H1 (cell line): ENCODE measurements around the gene STAG2. TPM values are rescaled to one million over a fixed set of nuclear protein-coding genes. Genes with fewer than 3 reads are reported as not detected.
"Not testable (repeated sequence)": the region's sequence is repeated elsewhere in the genome, so short reads cannot be mapped to it uniquely, and the experiment has no call there.

Experiments
- CTCF ChIA-PET: fragments of 300-600 bp; sonication (Branson Sonifier 250); formaldehyde crosslinking; loops from one replicate; lab custom pipeline; 2021; ENCODE audit not compliant: partially characterized antibody; lab: Charles Lee
- POLR2A ChIA-PET: fragments of 300-600 bp; sonication (Branson Sonifier 250); formaldehyde crosslinking; loops from one replicate; lab custom pipeline; 2021; ENCODE audit warnings: inconsistent platforms; ENCODE audit not compliant: partially characterized antibody; lab: Charles Lee
- DNase-seq, 2 experiments: peaks; one replicate each; pipeline versions ENCODE4 v3.0.0 to v3.0.0-alpha.2; 2010 to 2022; ENCODE audit warnings: low spot score in 2 of 2, low read depth in 1 of 2, mixed read lengths in 1 of 2
- FAIRE-seq: peaks from 2 replicates; lab custom pipeline; 2011; peaks lifted over from hg19 to GRCh38; lab: Jason Lieb, UNC
- H2AFZ ChIP-seq: 2 replicates; pipeline ENCODE4 v1.8.1; 2012; ENCODE audit warnings: low read length, inconsistent platforms
- H2AK5ac ChIP-seq: 2 replicates; pipeline ENCODE4 v1.6.1; 2013; ENCODE audit warnings: low read depth, low read length
- H2BK120ac ChIP-seq: replicated peaks from 2 replicates; pipeline ENCODE3; 2013; ENCODE audit warnings: low read depth, low read length, inconsistent platforms
- H2BK12ac ChIP-seq: 2 replicates; pipeline ENCODE4 v1.6.1; 2013; ENCODE audit warnings: low read depth, low read length
- H2BK15ac ChIP-seq: 2 replicates; pipeline ENCODE4 v1.6.1; 2013; ENCODE audit warnings: low read length
- H2BK20ac ChIP-seq: 2 replicates; pipeline ENCODE4 v1.6.1; 2013; ENCODE audit warnings: low read length
- H2BK5ac ChIP-seq: 2 replicates; pipeline ENCODE4 v1.6.1; 2013; ENCODE audit warnings: low read depth, low read length
- H3K14ac ChIP-seq: 2 replicates; pipeline ENCODE4 v1.6.1; 2013; ENCODE audit warnings: inconsistent platforms; ENCODE audit not compliant: insufficient read length
- H3K18ac ChIP-seq: 2 replicates; pipeline ENCODE4 v1.6.1; 2013; ENCODE audit warnings: low read length; ENCODE audit errors: extremely low read depth
- H3K23ac ChIP-seq: 2 replicates; pipeline ENCODE4 v1.6.1; 2013; ENCODE audit warnings: inconsistent platforms; ENCODE audit not compliant: insufficient read length
- H3K23me2 ChIP-seq: 2 replicates; pipeline ENCODE4 v1.6.1; 2013; ENCODE audit warnings: low read depth, low read length
- H3K27ac ChIP-seq: 2 replicates; pipeline ENCODE4 v1.6.1; 2011; ENCODE audit warnings: low read depth, low read length, inconsistent platforms
- H3K27me3 ChIP-seq, 4 experiments: replicated peaks in 1 of 4; 1 replicate in 1 of 4; 2 replicates in 3 of 4; pipeline versions ENCODE4 v1.6.1 to v1.8.1; 2011 to 2013; ENCODE audit warnings: low read length in 3 of 4, mild to moderate bottlenecking in 3 of 4, inconsistent platforms in 2 of 4, mixed read lengths in 2 of 4, moderate library complexity in 1 of 4; ENCODE audit not compliant: control insufficient read depth in 3 of 4, insufficient read depth in 3 of 4; ENCODE audit errors: extremely low read depth in 1 of 4
- H3K36me3 ChIP-seq, 4 experiments: 2 replicates each; pipeline versions ENCODE4 v1.6.1 to v1.8.1; 2011 to 2013; ENCODE audit warnings: mild to moderate bottlenecking in 4 of 4, low read length in 3 of 4, moderate library complexity in 2 of 4, control low read depth in 1 of 4, inconsistent platforms in 1 of 4; ENCODE audit not compliant: insufficient read depth in 4 of 4, control insufficient read depth in 2 of 4
- H3K4ac ChIP-seq: replicated peaks from 2 replicates; pipeline ENCODE3; 2013; ENCODE audit warnings: low read length, low read depth, mixed read lengths, inconsistent platforms; ENCODE audit not compliant: insufficient read length
- H3K4me1 ChIP-seq, 4 experiments: replicated peaks in 1 of 4; 1 replicate in 1 of 4; 2 replicates in 3 of 4; pipeline versions ENCODE4 v1.6.1 to v1.8.1; 2011 to 2013; ENCODE audit warnings: low read length in 3 of 4, inconsistent platforms in 2 of 4, mixed read lengths in 1 of 4; ENCODE audit not compliant: insufficient read depth in 4 of 4, control insufficient read depth in 3 of 4
- H3K4me2 ChIP-seq, 2 experiments: 2 replicates each; pipeline versions ENCODE4 v1.6.1 to v1.8.1; 2011 to 2013; ENCODE audit warnings: low read depth in 2 of 2, low read length in 2 of 2, control low read depth in 1 of 2, inconsistent platforms in 1 of 2, mild to moderate bottlenecking in 1 of 2; ENCODE audit not compliant: insufficient read depth in 1 of 2
- H3K4me3 ChIP-seq, 4 experiments: fragments of 200-600, 300-600 bp in 1 of 4; sonication (generic), shearing (Covaris generic), sonication (Bioruptor Twin) in 1 of 4; 2 replicates each; pipeline versions ENCODE4 v1.5.1 to v1.8.1; 2011 to 2016; ENCODE audit warnings: low read length in 4 of 4, low read depth in 3 of 4, control low read depth in 2 of 4, inconsistent platforms in 2 of 4, mild to moderate bottlenecking in 2 of 4, mixed read lengths in 1 of 4, moderate library complexity in 1 of 4; ENCODE audit not compliant: insufficient read depth in 2 of 4; ENCODE audit errors: extremely low read depth in 1 of 4
- H3K56ac ChIP-seq: replicated peaks from 2 replicates; pipeline ENCODE3; 2013; ENCODE audit warnings: low read depth, mild to moderate bottlenecking, mixed read lengths, low read length, inconsistent platforms; ENCODE audit not compliant: insufficient read length
- H3K79me1 ChIP-seq: 2 replicates; pipeline ENCODE4 v1.6.1; 2013; ENCODE audit warnings: low read depth, low read length, control low read depth
- H3K79me2 ChIP-seq, 2 experiments: 2 replicates each; pipeline versions ENCODE4 v1.6.1 to v1.8.1; 2012 to 2013; ENCODE audit warnings: low read length in 2 of 2, mild to moderate bottlenecking in 2 of 2, inconsistent platforms in 1 of 2; ENCODE audit not compliant: insufficient read depth in 2 of 2, control insufficient read depth in 1 of 2
- H3K9ac ChIP-seq, 4 experiments: replicated peaks in 1 of 4; 1 replicate in 1 of 4; 2 replicates in 3 of 4; pipeline versions ENCODE4 v1.6.1 to v1.8.1; 2011 to 2013; ENCODE audit warnings: low read depth in 3 of 4, low read length in 3 of 4, control low read depth in 2 of 4, mild to moderate bottlenecking in 2 of 4, moderate library complexity in 2 of 4, inconsistent platforms in 1 of 4; ENCODE audit errors: extremely low read depth in 1 of 4
- H3K9me3 ChIP-seq, 2 experiments: 2 replicates each; pipeline versions ENCODE4 v1.6.1 to v1.8.1; 2012 to 2013; ENCODE audit warnings: mild to moderate bottlenecking in 2 of 2, moderate library complexity in 2 of 2, control low read depth in 1 of 2, inconsistent platforms in 1 of 2, low read depth in 1 of 2, low read length in 1 of 2, mixed read lengths in 1 of 2; ENCODE audit not compliant: insufficient read depth in 2 of 2
- H4K20me1 ChIP-seq, 2 experiments: replicated peaks in 1 of 2; 2 replicates each; pipeline versions ENCODE3 to v1.8.1; 2011 to 2013; ENCODE audit warnings: inconsistent platforms in 2 of 2, low read length in 2 of 2, mild to moderate bottlenecking in 1 of 2; ENCODE audit not compliant: insufficient read depth in 2 of 2, control insufficient read depth in 1 of 2
- H4K5ac ChIP-seq: 2 replicates; pipeline ENCODE4 v1.6.1; 2013; ENCODE audit warnings: low read length, low read depth, mixed read lengths, inconsistent platforms; ENCODE audit not compliant: insufficient read length
- H4K8ac ChIP-seq: 2 replicates; pipeline ENCODE4 v1.8.0; 2013; ENCODE audit warnings: mild to moderate bottlenecking, moderate library complexity, low read length, inconsistent platforms; ENCODE audit not compliant: insufficient read depth; ENCODE audit errors: extremely low read depth
- H4K91ac ChIP-seq: replicated peaks from 2 replicates; pipeline ENCODE3; 2013; ENCODE audit warnings: low read length, mixed read lengths, inconsistent platforms; ENCODE audit not compliant: insufficient read length
- WGBS, 2 experiments: shearing (Covaris generic) in 1 of 2; methylation state at CpG; one replicate each; pipeline versions ENCODE4 v1.1.6 to v1.1.7; 2013 to 2015; ENCODE audit warnings: low lambda C conversion rate in 2 of 2, mixed read lengths in 2 of 2, inconsistent platforms in 1 of 2, low coverage in 1 of 2, missing lambda C conversion rate in 1 of 2; ENCODE audit not compliant: insufficient replicate concordance in 2 of 2, insufficient coverage in 1 of 2, insufficient read length in 1 of 2; ENCODE audit errors: extremely low coverage in 1 of 2, missing lambda C conversion rate in 1 of 2; 5-methylcytosine and 5-hydroxymethylcytosine counted together
- polyA plus RNA-seq, 7 experiments: library from polyadenylated mRNA; depleted of rRNA in 3 of 7; stranded (reverse) in 5 of 7; unstranded in 2 of 7; fragments of >200 nt in 5 of 7; fragments of 200-250 nt in 2 of 7; gene quantifications; 1 replicate in 5 of 7; 2 replicates in 1 of 7; 4 replicates in 1 of 7; pipeline versions ENCODE4 v1.2.1 to v1.2.3, GENCODE V29; 2011 to 2013; ENCODE audit warnings: missing spikeins in 2 of 7, mixed read lengths in 2 of 7
- total RNA-seq: library from RNA; stranded (reverse); fragmentation: NEBNext Ultra II Directional; extraction: Animal tissue kit (Norgen Biotek cat#: 25700); gene quantifications from 2 replicates; pipeline ENCODE4 v1.2.1, GENCODE V29; 2021

Gene STAG2
- total and polyA plus RNA-seq, 2 of the 8 experiments (the other 6 are each of a cell fraction or from before 2014, with no cell fraction given) = 20.3 to 94.9 TPM

DNA sequence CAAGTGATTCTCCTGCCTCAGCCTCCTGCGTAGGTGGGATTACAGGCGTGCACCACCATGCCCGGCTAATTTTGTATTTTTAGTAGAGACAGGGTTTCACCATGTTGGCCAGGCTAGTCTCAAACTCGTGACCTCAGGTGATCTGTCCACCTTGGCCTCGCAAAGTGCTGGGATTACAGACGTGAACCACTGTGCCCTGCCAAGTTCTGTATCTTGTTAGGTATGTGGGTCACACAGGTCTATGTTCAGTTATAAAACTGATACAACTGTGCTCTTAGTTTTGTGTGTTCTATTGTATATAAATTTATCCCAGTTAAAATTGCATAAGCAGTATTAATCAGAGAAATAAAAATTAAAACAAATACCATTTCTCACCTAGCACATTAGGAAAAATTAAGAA is 122.9 kb downstream of the STAG2 start:
- H3K4me1 ChIP-seq, H3K9ac ChIP-seq, H3K14ac ChIP-seq, H3K4me2 ChIP-seq, H2BK15ac ChIP-seq, H4K20me1 ChIP-seq, H2AFZ ChIP-seq, H3K4ac ChIP-seq, H4K8ac ChIP-seq, POLR2A ChIA-PET, H3K79me2 ChIP-seq, H3K56ac ChIP-seq, H2BK120ac ChIP-seq, H3K9me3 ChIP-seq, FAIRE-seq, H3K23me2 ChIP-seq, DNase-seq, H3K79me1 ChIP-seq, H4K5ac ChIP-seq, H3K23ac ChIP-seq, H2BK20ac ChIP-seq, H3K18ac ChIP-seq, H3K27ac ChIP-seq, H2AK5ac ChIP-seq, H3K27me3 ChIP-seq, H3K4me3 ChIP-seq, CTCF ChIA-PET, H2BK12ac ChIP-seq, H2BK5ac ChIP-seq, H4K91ac ChIP-seq: not testable (repeated sequence)
- WGBS, 2 experiments = 94% methylated on average over 5 of the region's 6 CpGs; no CpG with 5 or more reads in 1 of the 2 experiments
- H3K36me3 ChIP-seq = peaks cover 4 to 65% (median 24%) of the 10 kb centered on the region in 4 experiments
